ENCODE measurements around the gene GIMAP4.
A peak's percentile ranks its signal among the peaks of the same experiment; 100 is the strongest.
"Not testable (repeated sequence)": the region's sequence is repeated elsewhere in the genome, so short reads cannot be mapped to it uniquely, and the experiment has no call there.

GIMAP4 gene
- long read RNA-seq, partial matches to known transcripts, result 0 of 1 reads
- long read RNA-seq, other reads (novel, unspliced or antisense), result 0 of 1 reads

GRCh38 chr7:150567169-150567568, at the start of gene GIMAP4:
GIMAP4 (plus strand) TSS chr7:150567390; CDS start chr7:150569902, 2,512 bp downstream.
- H3K27me3 ChIP-seq (ENCODE audit: insufficient read depth, poor library complexity, severe bottlenecking), result no peaks in the 10 kb centered on the region
- no peak within 1 kb of the TSS for H3K4me3 ChIP-seq (replicated peaks; ENCODE audit: insufficient read depth, low read length)
- DNase-seq (ENCODE audit: low read depth in 1 of 2, low spot score in 1 of 2), result no peak
- TF ChIP-seq SPI1 (IDR thresholded peaks at IDR 0.05; ENCODE audit: borderline replicate concordance, low read depth) (peak; percentile 78), REST (IDR thresholded peaks at IDR 0.05; ENCODE audit: insufficient replicate concordance, low read depth) (peak; percentile 32), GABPA (IDR thresholded peaks at IDR 0.05; ENCODE audit: low read depth) (no peak)
- no peak within 1 kb of the TSS for H3K27ac ChIP-seq (replicated peaks)

GRCh38 chr7:150519310-150519709, 47.9 kb upstream of the GIMAP4 start:
- H3K27me3 ChIP-seq (ENCODE audit: insufficient read depth, poor library complexity, severe bottlenecking), result peaks cover 15% of the 10 kb centered on the region
- DNase-seq (ENCODE audit: low read depth in 1 of 2, low spot score in 1 of 2), result no peak
- H3K27ac ChIP-seq (replicated peaks), result no peak overlapping the region
- TF ChIP-seq GABPA (IDR thresholded peaks at IDR 0.05; ENCODE audit: low read depth) (no peak), POLR2AphosphoS5 (IDR thresholded peaks at IDR 0.05; ENCODE audit: low read depth) (no peak), SPI1 (IDR thresholded peaks at IDR 0.05; ENCODE audit: borderline replicate concordance, low read depth) (no peak), REST (IDR thresholded peaks at IDR 0.05; ENCODE audit: insufficient replicate concordance, low read depth) (no peak), CTCF (IDR thresholded peaks at IDR 0.05; ENCODE audit: insufficient read depth, low read length) (no peak)
- no peak overlapping the region for H3K4me3 ChIP-seq (replicated peaks; ENCODE audit: insufficient read depth, low read length)

GRCh38 chr7:150520145-150520544, 47.0 kb upstream of the GIMAP4 start:
- Histone ChIP-seq H3K4me3 (replicated peaks; ENCODE audit: insufficient read depth, low read length) (no peak overlapping the region), H3K27me3 (ENCODE audit: insufficient read depth, poor library complexity, severe bottlenecking) (peaks cover 14% of the 10 kb centered on the region), H3K27ac (replicated peaks) (no peak overlapping the region)
- TF ChIP-seq CTCF (IDR thresholded peaks at IDR 0.05; ENCODE audit: insufficient read depth, low read length) (no peak), REST (IDR thresholded peaks at IDR 0.05; ENCODE audit: insufficient replicate concordance, low read depth) (no peak), SPI1 (IDR thresholded peaks at IDR 0.05; ENCODE audit: borderline replicate concordance, low read depth) (no peak), POLR2AphosphoS5 (IDR thresholded peaks at IDR 0.05; ENCODE audit: low read depth) (no peak), GABPA (IDR thresholded peaks at IDR 0.05; ENCODE audit: low read depth) (no peak)
- DNase-seq (ENCODE audit: low read depth in 1 of 2, low spot score in 1 of 2), result no peak

- not testable (repeated sequence) for H3K4me3 ChIP-seq (replicated peaks; ENCODE audit: insufficient read depth, low read length); DNase-seq (ENCODE audit: low read depth in 1 of 2, low spot score in 1 of 2); H3K27me3 ChIP-seq (ENCODE audit: insufficient read depth, poor library complexity, severe bottlenecking); H3K27ac ChIP-seq (replicated peaks)
These were observed 44.3 kb upstream of the GIMAP4 start for GRCh38 chr7:150522931-150523330.

All from HL-60 (cell line).